ENCODE measurements around the gene IPPK.

GRCh38 chr9:92655896-92656536 is 13.9 kb downstream of the IPPK start:
- TF ChIP-seq CTCF (IDR thresholded peaks at IDR 0.05) (no peak), REST (IDR thresholded peaks at IDR 0.05; ENCODE audit: insufficient read depth in 1 of 2, low read depth in 2 of 2, low read length in 1 of 2) (no peak), POLR2AphosphoS5 (IDR thresholded peaks at IDR 0.05; ENCODE audit: low read depth, low read length) (no peak), TCF7L2 (IDR thresholded peaks at IDR 0.05; ENCODE audit: low read depth, low read length) (no peak)
